Calu3 (cell line): ENCODE data around the gene ESF1. TPM values are rescaled to one million over a fixed set of nuclear protein-coding genes. Genes with fewer than 3 reads are reported as not detected.

Experiments used
- BruUV-seq: library from RNA; stranded (reverse); fragments of 400-500 nt; replicated peaks from 2 replicates; lab custom pipeline; 2021; lab: Mats Ljungman, UMichigan
- CTCF ChIA-PET: fragments of 300-600 bp; sonication (Branson Sonifier 250); formaldehyde crosslinking; loops from one replicate; lab custom pipeline; 2022; ENCODE audit warnings: antibody characterized with exemption; lab: Charles Lee
- DNase-seq: peaks from one replicate; pipeline ENCODE4 v3.0.0; 2022
- H3K27ac Mint-ChIP-seq: one replicate; pipeline ENCODE4 v1.8.0; 2022; ENCODE audit warnings: mixed read lengths; ENCODE audit not compliant: unreplicated experiment
- H3K27me3 Mint-ChIP-seq: one replicate; pipeline ENCODE4 v1.8.0; 2022; ENCODE audit warnings: mixed read lengths; ENCODE audit not compliant: unreplicated experiment
- H3K36me3 Mint-ChIP-seq: one replicate; pipeline ENCODE4 v1.8.0; 2022; ENCODE audit warnings: mild to moderate bottlenecking, moderate library complexity, mixed read lengths; ENCODE audit not compliant: insufficient read depth, unreplicated experiment
- H3K4me1 Mint-ChIP-seq: one replicate; pipeline ENCODE4 v1.8.0; 2022; ENCODE audit warnings: mild to moderate bottlenecking, low read depth, mixed read lengths; ENCODE audit not compliant: unreplicated experiment
- H3K4me3 Mint-ChIP-seq: one replicate; pipeline ENCODE4 v1.8.0; 2022; ENCODE audit warnings: mild to moderate bottlenecking, low read depth, moderate library complexity, mixed read lengths; ENCODE audit not compliant: unreplicated experiment
- H3K9me3 Mint-ChIP-seq: one replicate; pipeline ENCODE4 v1.8.0; 2022; ENCODE audit warnings: low read depth, mixed read lengths; ENCODE audit not compliant: unreplicated experiment
- CTCF ChIP-seq: fragments of 200-600 bp; IDR thresholded peaks from one replicate; pipeline ENCODE4 v1.8.0; 2022; ENCODE audit warnings: antibody characterized with exemption; ENCODE audit not compliant: unreplicated experiment
- intact Hi-C: fragments of 100-400 bp; cut with micrococcal nuclease; formaldehyde crosslinking; loops from one replicate; pipeline ENCODE4 v1.10.0; 2022; ENCODE audit not compliant: unreplicated experiment
- total RNA-seq: library from RNA; stranded (reverse); gene quantifications from 2 replicates; pipeline ENCODE4 v1.2.3, GENCODE V29; 2022

Gene ESF1
- total RNA-seq, 1 experiment from 2014 or later, result 14.7 TPM

- no peak overlapping the region for H3K4me3 Mint-ChIP-seq
- no peaks in the 10 kb centered on the region for H3K9me3 Mint-ChIP-seq
- no peak for DNase-seq
- CTCF ChIA-PET, result interaction anchor here (0.6 kb wide), 1 partner anchor 43 kb away, joined by 3 read pairs; no protein-coding TSS in a partner anchor
- intact Hi-C loops, result no loop called here
- BruUV-seq, result no TSS peak
- no peak overlapping the region for H3K27ac Mint-ChIP-seq
- H3K4me1 Mint-ChIP-seq, result no peaks in the 10 kb centered on the region
- TF ChIP-seq CTCF, result no peak
- no peaks in the 10 kb centered on the region for H3K27me3 Mint-ChIP-seq
- no peaks in the 10 kb centered on the region for H3K36me3 Mint-ChIP-seq
Observed at GRCh38 chr20:13687815-13688214, 96.9 kb downstream of the ESF1 start.

- no peak for TF ChIP-seq CTCF
- no peaks in the 10 kb centered on the region for H3K27me3 Mint-ChIP-seq
- CTCF ChIA-PET, result no interaction called here
Observed at GRCh38 chr20:13685623-13686022, 99.1 kb downstream of the ESF1 start.

GRCh38 chr20:13684566-13685222, 100.0 kb downstream of the ESF1 start:
- no peaks in the 10 kb centered on the region for H3K9me3 Mint-ChIP-seq
- CTCF ChIA-PET, result interaction anchor here (0.6 kb wide), 1 partner anchor 90 kb away, joined by 5 read pairs; no protein-coding TSS in a partner anchor
- TF ChIP-seq CTCF, result no peak
- intact Hi-C loops, result no loop called here
- H3K4me3 Mint-ChIP-seq, result no peak overlapping the region
- no peaks in the 10 kb centered on the region for H3K27me3 Mint-ChIP-seq
- no peak for DNase-seq
- no peak overlapping the region for H3K27ac Mint-ChIP-seq
- no TSS peak for BruUV-seq
- no peaks in the 10 kb centered on the region for H3K36me3 Mint-ChIP-seq
- H3K4me1 Mint-ChIP-seq, result peaks cover 8% of the 10 kb centered on the region

More at GRCh38 chr20:13685623-13686022, 99.1 kb downstream of the ESF1 start:
- BruUV-seq, result no TSS peak
- Mint-ChIP-seq H3K4me1 (peaks cover 8% of the 10 kb centered on the region), H3K4me3 (no peak overlapping the region), H3K9me3 (no peaks in the 10 kb centered on the region), H3K36me3 (no peaks in the 10 kb centered on the region), H3K27ac (no peak overlapping the region)
- intact Hi-C loops, result no loop called here
- DNase-seq, result no peak

GRCh38 chr20:13683833-13684232, 100.9 kb downstream of the ESF1 start:
- H3K4me3 Mint-ChIP-seq, result no peak overlapping the region
- H3K4me1 Mint-ChIP-seq, result peaks cover 8% of the 10 kb centered on the region
- TF ChIP-seq CTCF, result no peak
- intact Hi-C loops, result no loop called here
- H3K9me3 Mint-ChIP-seq, result no peaks in the 10 kb centered on the region
- BruUV-seq, result no TSS peak
- H3K27me3 Mint-ChIP-seq, result no peaks in the 10 kb centered on the region
- H3K27ac Mint-ChIP-seq, result no peak overlapping the region
- DNase-seq, result no peak
- H3K36me3 Mint-ChIP-seq, result no peaks in the 10 kb centered on the region
- CTCF ChIA-PET, result interaction anchor here (0.6 kb wide), 1 partner anchor 91 kb away, joined by 5 read pairs; no protein-coding TSS in a partner anchor
